GM23338 (cell line): ENCODE results near the gene TMEM245. TPM values are rescaled to one million over a fixed set of nuclear protein-coding genes. Genes with fewer than 3 reads are reported as not detected.

Source experiments
- EZH2phosphoT487 ChIP-seq: fragments of 200-600 bp; sonication (generic); IDR thresholded peaks from one replicate; pipeline ENCODE4 v1.8.1; 2018; ENCODE audit warnings: antibody characterized with exemption; ENCODE audit not compliant: unreplicated experiment
- NANOG ChIP-seq: IDR thresholded peaks from 2 replicates; pipeline ENCODE4 v1.6.1; 2016; ENCODE audit warnings: antibody characterized with exemption, borderline replicate concordance
- ZNF331 ChIP-seq: fragments of 250-450 bp; sonication (Bioruptor Pico); IDR thresholded peaks from 2 replicates; pipeline ENCODE4 v1.5.0; 2020; ENCODE audit warnings: low read depth, mild to moderate bottlenecking, moderate library complexity
- polyA plus RNA-seq: library from polyadenylated mRNA; unstranded; fragments of >200 nt; fragmentation: Nextera tagmentation; extraction: Ambion mirVana; gene quantifications from 2 replicates; pipeline ENCODE4 v1.2.1, GENCODE V29; 2016
- total RNA-seq: library from RNA; depleted of rRNA; stranded (reverse); fragments of >200 nt; shearing (Covaris generic); gene quantifications from 2 replicates; pipeline ENCODE4 v1.2.3, GENCODE V29; 2014
- TF ChIP-seq, protein P1 (sequence below): fragments of 250-450 bp; sonication (Bioruptor Pico); IDR thresholded peaks from 2 replicates; pipeline ENCODE4 v1.5.0; 2020; ENCODE audit warnings: mild to moderate bottlenecking, moderate library complexity
- TF ChIP-seq, protein P2 (sequence below): IDR thresholded peaks from one replicate; pipeline ENCODE4 v1.6.1; 2018; ENCODE audit warnings: antibody characterized with exemption; ENCODE audit not compliant: unreplicated experiment

Gene TMEM245
- total and polyA plus RNA-seq, 2 experiments from 2014 or later: 17.3 to 64.1 TPM

DNA sequence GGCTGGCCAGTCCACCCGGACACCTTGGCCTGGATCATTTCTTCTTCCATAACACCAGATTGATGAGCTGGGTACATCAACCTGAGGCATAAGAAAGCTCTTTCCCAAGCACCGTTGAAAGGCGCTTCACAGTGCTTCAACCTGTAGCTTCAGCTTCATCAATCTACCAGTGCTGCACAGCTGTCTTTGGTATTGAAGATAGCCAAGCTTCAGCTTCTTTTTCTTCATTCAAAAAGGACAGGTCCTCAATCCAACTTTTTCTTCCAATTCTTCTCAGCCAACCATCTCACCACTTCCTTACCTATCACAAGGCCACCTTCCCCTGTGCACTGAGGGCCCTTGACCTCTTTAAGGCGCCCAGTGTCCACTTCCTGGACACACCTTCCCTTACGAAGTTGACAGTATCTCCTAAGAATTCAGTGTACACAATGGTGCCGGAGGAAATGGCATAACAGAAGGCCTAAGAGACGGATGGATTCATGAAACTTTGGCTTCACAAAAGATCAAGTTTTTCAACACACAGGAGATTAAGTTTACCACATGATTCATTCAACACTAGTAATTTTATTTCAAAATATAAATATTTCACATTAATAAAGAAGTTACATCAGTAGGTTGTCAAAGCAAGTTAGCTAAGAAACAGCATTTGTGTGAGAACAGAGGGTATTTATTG is 105.0 kb downstream of the TMEM245 start (continued):
- TF ChIP-seq, protein P1, sequence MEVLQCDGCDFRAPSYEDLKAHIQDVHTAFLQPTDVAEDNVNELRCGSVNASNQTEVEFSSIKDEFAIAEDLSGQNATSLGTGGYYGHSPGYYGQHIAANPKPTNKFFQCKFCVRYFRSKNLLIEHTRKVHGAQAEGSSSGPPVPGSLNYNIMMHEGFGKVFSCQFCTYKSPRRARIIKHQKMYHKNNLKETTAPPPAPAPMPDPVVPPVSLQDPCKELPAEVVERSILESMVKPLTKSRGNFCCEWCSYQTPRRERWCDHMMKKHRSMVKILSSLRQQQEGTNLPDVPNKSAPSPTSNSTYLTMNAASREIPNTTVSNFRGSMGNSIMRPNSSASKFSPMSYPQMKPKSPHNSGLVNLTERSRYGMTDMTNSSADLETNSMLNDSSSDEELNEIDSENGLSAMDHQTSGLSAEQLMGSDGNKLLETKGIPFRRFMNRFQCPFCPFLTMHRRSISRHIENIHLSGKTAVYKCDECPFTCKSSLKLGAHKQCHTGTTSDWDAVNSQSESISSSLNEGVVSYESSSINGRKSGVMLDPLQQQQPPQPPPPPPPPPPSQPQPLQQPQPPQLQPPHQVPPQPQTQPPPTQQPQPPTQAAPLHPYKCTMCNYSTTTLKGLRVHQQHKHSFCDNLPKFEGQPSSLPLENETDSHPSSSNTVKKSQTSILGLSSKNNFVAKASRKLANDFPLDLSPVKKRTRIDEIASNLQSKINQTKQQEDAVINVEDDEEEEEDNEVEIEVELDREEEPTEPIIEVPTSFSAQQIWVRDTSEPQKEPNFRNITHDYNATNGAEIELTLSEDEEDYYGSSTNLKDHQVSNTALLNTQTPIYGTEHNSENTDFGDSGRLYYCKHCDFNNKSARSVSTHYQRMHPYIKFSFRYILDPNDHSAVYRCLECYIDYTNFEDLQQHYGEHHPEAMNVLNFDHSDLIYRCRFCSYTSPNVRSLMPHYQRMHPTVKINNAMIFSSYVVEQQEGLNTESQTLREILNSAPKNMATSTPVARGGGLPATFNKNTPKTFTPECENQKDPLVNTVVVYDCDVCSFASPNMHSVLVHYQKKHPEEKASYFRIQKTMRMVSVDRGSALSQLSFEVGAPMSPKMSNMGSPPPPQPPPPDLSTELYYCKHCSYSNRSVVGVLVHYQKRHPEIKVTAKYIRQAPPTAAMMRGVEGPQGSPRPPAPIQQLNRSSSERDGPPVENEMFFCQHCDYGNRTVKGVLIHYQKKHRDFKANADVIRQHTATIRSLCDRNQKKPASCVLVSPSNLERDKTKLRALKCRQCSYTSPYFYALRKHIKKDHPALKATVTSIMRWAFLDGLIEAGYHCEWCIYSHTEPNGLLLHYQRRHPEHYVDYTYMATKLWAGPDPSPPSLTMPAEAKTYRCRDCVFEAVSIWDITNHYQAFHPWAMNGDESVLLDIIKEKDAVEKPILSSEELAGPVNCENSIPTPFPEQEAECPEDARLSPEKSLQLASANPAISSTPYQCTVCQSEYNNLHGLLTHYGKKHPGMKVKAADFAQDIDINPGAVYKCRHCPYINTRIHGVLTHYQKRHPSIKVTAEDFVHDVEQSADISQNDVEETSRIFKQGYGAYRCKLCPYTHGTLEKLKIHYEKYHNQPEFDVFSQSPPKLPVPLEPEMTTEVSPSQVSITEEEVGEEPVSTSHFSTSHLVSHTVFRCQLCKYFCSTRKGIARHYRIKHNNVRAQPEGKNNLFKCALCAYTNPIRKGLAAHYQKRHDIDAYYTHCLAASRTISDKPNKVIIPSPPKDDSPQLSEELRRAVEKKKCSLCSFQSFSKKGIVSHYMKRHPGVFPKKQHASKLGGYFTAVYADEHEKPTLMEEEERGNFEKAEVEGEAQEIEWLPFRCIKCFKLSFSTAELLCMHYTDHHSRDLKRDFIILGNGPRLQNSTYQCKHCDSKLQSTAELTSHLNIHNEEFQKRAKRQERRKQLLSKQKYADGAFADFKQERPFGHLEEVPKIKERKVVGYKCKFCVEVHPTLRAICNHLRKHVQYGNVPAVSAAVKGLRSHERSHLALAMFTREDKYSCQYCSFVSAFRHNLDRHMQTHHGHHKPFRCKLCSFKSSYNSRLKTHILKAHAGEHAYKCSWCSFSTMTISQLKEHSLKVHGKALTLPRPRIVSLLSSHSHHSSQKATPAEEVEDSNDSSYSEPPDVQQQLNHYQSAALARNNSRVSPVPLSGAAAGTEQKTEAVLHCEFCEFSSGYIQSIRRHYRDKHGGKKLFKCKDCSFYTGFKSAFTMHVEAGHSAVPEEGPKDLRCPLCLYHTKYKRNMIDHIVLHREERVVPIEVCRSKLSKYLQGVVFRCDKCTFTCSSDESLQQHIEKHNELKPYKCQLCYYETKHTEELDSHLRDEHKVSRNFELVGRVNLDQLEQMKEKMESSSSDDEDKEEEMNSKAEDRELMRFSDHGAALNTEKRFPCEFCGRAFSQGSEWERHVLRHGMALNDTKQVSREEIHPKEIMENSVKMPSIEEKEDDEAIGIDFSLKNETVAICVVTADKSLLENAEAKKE: no peak
- TF ChIP-seq EZH2phosphoT487 (no peak), ZNF331 (no peak), NANOG (no peak)
- TF ChIP-seq, protein P2, sequence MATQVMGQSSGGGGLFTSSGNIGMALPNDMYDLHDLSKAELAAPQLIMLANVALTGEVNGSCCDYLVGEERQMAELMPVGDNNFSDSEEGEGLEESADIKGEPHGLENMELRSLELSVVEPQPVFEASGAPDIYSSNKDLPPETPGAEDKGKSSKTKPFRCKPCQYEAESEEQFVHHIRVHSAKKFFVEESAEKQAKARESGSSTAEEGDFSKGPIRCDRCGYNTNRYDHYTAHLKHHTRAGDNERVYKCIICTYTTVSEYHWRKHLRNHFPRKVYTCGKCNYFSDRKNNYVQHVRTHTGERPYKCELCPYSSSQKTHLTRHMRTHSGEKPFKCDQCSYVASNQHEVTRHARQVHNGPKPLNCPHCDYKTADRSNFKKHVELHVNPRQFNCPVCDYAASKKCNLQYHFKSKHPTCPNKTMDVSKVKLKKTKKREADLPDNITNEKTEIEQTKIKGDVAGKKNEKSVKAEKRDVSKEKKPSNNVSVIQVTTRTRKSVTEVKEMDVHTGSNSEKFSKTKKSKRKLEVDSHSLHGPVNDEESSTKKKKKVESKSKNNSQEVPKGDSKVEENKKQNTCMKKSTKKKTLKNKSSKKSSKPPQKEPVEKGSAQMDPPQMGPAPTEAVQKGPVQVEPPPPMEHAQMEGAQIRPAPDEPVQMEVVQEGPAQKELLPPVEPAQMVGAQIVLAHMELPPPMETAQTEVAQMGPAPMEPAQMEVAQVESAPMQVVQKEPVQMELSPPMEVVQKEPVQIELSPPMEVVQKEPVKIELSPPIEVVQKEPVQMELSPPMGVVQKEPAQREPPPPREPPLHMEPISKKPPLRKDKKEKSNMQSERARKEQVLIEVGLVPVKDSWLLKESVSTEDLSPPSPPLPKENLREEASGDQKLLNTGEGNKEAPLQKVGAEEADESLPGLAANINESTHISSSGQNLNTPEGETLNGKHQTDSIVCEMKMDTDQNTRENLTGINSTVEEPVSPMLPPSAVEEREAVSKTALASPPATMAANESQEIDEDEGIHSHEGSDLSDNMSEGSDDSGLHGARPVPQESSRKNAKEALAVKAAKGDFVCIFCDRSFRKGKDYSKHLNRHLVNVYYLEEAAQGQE: no peak
